Activated T-helper 1 cell treated with Interleukin-2 at 50 U/mL for 16 hours (primary cell): ENCODE measurements around the gene VENTX.
"Not testable (repeated sequence)": the region's sequence is repeated elsewhere in the genome, so short reads cannot be mapped to it uniquely, and the experiment has no call there.

Experiments used
- DNase-seq: peaks from one replicate; pipeline ENCODE4 v3.0.0-alpha.2; 2020; ENCODE audit warnings: low read depth

The VENTX gene

DNA sequence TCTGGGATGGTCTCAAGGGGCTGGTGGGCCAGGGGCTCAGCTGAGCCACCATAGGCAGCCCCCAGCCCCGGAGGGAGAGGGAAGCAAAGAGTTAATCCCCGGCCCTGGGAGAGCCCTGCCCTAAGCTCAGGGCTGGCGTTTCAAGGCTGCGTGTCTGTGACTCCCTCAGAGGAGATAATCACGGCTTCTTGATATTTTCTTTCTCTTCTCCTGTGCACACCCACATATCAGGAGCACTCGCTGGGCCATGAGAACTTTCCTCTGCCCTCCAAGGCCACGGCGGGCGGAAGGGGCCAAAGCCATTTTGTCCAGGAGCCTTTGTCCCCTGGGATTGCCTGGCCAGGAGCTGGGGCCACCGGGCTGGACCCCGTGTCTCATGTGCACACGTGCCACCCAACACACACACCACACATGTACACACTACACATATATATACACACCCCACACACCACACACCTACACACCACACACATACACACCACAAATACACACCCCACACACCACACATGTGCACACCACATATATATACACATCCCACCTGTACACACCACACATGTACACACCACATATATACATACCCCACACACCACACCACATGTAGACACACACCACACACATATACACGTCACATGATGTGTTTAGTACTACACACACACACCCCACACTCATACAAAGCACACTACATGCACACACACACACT, 16.9 kb downstream of the VENTX start:
- no peak for DNase-seq

DNA sequence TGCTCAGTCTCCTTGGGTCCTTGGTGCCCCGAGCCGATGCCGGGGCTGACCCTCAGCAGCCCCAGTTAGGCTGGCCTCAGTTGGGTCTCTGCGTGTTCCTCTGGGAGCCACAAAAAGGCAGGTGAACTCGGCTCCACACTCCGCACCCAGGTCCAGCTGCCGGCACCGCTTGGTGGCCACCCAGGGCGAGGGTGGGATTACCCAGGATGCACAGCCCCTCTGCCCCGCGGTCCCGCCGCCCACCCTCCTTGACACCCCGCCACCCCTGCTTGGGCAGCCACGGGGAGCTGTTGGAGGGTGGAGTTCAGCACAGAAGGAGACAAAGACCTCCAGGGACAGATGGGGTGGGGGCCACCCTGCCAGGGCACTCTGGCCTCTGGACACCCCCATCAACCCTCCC, 17.7 kb downstream of the VENTX start:
- DNase-seq: no peak

DNA sequence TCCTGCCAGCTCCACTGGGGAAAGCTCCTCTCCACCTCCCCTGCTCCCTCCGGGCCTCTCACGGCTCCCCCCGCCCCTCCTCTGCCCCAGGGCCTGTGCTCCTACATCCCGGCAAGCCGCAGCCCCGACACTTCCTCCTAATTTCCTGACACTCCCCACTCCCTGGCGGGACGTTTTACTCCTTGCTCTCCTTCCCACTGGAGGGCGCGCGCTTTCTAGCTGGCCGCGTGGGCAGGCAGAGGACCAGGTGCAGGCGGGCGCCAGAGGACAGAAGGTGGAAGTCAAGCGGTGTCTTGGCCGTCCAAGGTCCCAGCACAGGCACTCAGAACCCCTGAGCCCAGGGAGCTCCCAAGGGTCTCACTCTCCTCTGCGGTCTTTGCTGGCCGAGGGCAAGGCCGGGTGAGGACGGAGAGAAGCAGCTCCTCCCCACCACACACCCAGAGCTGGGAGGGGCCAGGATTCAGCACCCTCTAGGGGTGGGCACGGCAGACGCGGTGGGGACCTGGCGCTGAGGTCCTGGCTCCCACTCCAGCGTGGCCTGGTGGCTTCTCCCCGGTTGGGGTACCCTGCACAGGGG, 19.9 kb downstream of the VENTX start:
- DNase-seq: no peak

DNA sequence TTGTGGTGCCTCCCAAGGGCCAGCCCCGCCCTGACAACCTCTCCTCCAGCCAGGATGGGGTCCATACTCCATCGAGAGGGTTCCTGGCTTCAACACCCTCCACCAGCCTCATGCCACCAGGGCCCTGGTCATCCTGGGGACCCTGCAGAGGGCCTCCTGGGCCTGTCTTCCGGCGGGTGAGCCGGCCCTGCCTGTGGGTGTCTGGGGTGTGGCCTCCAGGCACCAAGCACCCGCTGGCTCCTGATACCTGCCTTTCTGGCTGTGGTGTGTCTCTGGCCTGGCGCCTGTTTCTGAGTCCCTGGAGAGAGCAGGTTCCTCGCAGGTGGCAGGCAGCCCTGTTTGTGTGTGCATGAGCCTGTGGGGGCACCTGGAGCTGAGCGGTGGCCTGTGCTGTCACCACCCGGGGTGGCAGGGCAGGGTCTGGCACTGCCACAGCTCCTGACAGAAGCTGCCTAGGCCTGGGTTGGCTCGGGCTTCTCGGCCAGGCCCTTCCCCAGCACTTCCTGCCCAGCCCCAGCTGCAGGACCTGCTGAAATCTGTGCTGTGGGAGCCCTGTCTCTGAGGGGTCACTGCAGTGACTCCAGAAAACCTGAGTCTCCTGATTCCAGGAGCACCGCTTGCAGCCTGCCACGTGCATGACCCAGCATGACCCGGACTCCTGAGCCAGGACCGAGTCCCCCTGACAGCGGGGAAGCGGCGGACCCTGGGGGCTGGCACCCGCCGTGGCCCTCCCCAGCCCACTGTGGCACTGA, 20.6 kb downstream of the VENTX start:
- DNase-seq: no peak

DNA sequence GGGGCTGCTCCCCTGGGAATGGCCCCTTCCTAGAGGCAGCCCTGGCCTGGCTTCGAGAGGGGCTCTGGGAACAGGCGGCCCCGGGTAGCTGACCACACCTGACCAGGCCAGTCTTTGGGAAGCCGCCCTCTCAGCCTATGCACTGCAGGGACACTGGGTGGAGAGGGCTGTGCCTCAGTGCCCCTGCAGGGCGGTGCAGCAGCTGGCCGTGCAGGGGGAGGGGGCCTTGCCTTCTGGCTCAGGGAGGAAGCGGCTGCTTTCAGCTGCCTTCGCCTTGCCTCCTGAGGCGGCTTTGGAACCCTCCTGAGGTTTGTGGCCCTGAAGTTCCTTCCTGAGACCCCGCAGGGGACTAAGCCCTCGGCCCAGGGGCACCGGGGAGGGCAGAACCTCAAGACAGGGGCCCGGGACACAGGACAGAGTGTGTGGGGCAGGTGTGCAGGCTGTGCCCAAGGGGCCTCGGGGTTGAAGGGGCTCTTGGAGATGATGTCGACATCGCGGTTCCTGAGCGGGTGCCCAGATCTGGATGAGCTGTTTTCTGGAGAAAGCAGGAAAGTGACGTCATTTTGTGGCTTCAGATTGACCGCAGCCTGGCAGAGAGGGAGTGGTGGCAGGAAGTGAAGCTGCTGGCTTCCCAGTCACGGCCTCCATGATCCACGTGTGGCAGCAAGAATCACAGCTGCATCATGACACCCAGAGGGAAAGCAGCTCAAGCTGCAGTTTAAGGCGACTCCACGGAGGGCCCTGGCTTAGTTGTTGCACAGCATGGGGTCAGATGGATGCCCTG, 21.4 kb downstream of the VENTX start:
- DNase-seq: peak; percentile 72

DNA sequence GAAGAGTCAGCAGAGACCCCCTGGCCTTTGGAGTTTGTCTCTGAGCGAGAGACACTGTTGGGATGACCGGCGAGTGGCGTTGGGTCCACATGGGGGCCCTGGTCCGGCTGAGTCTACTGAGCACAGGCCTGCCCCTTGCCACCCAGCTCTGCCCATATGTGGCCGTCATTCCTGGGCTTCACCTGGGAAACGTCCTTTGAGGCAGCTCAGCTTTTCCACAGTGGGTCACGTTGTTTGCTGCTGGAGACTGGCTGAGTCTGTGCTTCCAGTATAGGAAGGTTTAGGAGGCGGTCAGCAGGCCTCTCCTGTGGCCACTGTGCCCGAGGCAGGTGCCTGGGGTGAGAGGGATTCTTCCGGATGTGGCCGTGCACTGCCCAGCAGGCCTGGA, 21.9 kb downstream of the VENTX start:
- DNase-seq: no peak

DNA sequence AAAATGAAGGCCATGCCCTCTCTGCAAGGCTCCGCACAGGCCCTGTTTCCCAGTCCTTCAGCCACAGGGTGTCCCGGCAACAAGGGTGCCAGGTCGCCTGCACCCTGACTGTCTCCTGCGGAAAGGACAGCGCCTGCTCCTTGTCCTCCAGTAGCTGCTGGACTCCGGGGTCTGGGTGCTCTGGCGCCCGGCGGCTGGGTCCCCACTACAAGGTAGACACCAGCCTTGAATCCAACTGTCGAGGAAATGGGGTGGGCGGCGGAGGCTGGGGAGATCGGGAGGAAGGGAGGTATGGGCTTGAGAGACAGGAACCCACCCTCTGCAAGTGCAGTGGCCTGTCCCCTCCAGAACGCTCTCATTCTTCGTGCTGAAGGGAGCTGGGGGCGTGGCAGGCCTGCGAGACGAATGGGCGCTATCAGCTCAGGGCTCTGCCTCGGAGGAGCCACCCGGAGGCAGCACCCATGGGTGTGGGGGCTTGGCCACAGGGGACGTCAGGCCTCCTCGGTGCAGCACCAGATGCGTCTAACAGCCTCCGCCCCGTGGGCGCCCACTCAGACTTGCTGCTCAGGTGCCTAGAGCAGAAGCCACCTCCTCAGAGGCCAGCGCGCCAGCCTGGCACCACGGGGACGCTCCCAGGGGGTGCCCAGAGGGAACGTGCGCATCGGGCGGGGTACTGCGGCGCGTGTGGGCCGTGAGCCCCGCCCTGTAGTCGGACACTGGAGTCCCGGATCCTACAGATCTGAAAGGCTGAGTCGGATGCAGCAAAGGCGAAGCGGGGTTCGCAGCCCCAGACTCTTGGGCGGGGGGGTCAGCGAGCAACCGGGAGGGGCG, 23.5 kb downstream of the VENTX start:
- peak; percentile 33 for DNase-seq

DNA sequence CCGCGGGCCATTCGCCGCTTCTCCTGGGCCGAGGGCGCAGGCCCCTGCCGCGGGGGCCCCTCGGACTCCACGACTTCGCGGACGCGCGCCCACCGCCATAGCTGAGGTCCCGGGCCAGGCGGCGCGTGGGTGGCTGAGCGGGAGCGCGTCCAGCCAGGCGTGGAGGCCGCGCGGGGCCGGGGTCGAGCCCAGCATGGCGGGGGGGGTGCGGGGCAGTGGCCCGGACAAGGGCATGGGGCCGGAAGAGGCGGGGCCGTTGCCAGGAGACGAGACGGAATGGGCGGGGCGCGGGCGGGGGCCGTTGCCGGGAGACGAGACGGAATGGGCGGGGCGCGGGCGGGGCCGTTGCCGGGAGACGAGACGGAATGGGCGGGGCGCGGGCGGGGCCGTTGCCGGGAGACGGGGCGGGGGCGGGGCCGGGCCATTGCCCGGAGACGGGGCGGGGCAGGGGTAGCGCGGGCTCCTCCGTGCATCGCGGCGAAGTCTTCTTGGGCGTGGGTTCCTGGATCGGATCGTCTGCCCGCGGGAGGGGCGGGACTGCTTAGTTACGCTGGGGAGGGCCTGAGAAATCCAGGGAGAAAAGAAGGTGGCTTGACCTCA, 24.2 kb downstream of the VENTX start:
- peak; percentile 81 for DNase-seq

DNA sequence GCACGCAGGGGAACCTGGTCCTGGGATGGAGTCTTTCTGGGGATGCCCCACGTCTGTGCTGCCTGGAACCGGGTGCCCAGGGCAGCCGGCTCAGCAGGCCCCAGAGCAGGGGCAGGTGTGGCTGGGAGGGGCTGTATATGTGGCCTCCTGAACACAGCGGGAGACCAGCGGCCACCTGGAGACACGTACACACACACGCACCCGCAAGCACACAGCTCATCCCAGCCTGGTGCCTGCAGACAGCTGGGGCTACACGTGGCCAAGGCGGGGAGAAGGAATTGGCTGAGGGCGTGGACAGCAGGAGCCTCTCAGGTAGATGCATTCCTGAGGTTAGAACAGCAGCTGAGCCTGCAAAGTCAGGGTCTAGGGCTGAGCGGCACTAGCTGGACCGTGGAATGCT, 25.0 kb downstream of the VENTX start:
- DNase-seq: no peak

DNA sequence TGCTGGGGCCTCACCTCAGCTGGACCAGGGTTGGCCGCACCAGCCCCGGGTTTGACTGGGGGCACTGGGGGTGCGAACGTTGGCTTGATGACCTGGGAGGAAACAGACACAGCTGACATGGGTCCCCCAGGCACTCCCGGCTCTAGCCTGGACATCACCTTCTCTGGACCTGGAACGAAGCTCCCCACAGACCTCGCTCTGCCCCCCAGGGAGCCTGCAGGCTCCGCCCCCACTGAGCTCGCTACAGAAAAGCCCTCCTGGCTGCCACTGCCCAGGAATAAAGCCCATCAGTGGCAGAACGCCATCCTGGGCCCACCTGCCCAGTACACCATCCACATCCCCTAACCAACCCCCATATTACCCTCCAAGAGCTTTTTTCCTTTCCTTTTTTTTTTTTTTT, 26.0 kb downstream of the VENTX start:
- DNase-seq: no peak

DNA sequence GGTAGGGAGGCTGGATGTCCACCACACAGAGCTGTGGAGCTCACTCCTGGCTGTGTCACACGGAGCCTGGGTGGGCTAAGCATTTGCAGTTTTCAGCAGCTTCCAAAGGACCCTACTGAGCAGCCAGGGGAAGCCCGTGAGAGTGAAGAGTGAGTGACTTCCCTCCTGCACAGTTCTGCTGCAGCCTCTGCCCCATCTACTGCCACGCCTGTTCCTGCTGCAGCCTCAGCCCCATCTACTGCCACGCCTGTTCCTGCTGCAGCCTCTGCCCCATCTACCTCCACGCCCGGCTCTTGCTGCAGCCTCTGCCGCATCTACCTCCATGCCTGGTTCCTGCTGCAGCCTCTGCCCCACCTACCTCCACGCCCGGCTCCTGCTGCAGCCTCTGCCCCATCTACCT, 26.8 kb downstream of the VENTX start:
- no peak for DNase-seq

DNA sequence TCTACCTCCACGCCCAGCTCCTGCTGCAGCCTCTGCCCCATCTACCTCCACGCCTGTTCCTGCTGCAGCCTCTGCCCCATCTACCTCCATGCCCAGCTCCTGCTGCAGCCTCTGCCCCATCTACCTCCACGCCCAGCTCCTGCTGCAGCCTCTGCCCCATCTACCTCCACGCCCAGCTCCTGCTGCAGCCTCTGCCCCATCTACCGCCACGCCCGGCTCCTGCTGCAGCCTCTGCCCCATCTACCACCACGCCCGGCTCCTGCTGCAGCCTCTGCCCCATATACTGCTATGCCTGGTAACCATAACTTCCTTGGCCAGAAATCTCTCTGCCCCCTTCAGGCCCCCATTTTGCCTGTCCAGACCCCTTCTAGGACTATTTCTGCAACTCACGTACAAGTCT, 27.4 kb downstream of the VENTX start:
- DNase-seq: not testable (repeated sequence)

DNA sequence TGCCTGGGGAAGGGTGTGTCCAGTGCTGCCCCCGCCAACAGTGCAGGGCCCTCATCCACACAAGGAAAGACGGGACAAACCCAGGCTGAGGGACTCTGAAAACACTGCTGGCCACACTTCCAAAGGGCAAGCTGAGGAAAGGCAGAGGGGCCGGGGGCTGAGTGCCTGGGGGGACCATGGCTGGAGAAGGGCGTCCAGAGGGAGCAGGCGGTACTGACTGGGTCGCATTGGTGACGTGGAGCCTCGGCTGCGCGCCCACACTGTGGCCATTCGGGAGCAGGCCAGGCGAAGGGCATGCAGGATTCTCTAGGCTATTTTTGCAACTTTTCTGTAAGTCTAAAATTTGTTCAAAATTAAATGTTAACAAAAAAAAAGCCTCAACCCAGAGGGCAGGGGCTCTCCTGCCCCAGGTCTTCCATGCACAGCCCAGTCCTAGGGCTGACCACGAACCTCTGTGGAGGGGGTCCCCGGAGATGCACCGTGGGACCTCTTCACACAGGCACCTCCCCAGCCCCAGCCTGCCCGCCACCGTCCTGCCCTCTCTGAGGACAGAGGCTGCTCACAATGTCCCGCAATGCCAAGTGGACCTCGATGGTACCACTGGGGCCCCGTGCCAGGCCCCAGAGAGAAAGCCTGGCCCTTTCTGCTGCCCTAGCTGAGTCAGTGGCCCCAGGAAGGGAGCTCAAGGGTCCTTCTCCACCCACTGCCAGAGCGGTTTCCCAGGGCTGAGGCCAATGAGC, 28.6 kb downstream of the VENTX start:
- no peak for DNase-seq

DNA sequence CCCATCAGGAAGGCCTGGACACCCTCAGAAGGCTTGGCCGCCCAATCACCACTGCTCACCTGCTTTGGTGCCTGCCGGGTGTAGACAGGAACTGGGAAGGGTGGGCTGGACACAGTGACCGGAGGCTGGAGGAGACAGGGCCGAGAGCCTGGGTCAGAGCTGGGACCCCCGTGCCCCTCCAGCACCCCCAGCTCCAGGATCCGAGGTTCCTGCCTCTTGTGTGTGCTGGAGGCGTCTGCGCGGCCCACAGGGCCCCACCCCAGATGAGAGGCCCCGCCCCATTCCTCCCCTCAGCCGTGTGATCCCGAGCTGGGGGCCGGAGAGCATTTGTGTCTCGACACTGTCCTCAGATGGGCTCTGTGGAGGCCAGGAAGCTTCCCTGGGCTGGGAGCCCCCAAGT, 29.6 kb downstream of the VENTX start:
- DNase-seq: no peak

DNA sequence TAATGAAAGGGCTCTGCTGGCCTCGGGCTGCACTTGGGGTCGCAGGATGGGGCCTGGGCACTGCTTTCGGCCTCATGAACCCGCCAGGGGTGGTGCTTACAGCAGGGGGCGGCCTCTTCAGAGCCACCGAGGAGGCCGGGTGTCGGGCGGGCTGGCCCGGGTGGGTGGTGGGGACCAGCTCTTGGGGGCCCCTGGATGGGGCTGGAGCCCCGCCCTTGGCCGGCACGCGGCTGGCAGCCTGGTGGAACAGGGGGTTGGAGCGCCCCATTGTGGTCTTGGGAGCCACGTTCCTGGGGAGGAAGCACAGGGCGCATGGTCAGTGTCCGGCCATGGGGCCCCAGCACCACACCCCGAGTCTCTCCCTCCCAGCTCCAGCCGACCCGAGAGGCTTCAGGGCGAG, 30.2 kb downstream of the VENTX start:
- no peak for DNase-seq

DNA sequence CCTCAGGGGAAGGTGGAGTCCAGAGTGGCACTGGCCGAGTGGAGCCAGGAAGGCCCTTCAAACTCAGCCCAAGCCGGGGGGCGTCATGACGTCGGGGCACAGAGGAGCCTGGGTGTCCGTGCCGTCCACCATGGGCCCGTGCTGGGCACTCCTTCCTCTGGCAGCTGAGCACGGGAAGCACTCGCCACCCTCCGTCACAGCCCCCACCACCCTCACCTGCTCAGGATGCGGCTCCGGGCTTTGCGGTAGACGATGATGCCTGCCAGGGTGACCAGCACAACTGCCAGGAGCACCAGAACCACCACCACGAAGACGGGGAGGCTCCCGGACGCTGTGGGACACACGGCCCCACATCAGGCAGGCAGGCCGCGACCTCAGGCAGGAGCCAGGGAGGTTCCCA, 30.9 kb downstream of the VENTX start:
- DNase-seq: no peak

DNA sequence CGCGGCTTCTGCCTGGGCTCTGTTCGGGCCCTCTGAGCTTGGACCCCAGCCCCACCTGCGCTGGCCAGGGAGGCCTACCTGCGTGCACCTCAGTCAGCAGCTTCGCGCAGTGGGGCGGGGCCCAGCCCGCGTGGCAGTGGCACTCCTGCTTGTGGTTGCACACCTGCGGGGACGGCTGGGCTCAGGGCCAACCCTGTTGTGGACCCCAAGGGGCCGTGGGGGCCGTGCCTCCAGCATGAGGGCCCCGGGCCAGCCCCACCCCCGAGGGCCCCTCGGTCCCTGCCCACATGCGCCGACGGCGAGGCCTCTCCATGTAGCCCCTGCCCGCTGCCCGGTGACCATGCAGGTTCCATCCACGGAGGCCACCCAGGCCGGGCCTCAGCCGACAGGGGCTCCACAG, 31.7 kb downstream of the VENTX start:
- DNase-seq: no peak

DNA sequence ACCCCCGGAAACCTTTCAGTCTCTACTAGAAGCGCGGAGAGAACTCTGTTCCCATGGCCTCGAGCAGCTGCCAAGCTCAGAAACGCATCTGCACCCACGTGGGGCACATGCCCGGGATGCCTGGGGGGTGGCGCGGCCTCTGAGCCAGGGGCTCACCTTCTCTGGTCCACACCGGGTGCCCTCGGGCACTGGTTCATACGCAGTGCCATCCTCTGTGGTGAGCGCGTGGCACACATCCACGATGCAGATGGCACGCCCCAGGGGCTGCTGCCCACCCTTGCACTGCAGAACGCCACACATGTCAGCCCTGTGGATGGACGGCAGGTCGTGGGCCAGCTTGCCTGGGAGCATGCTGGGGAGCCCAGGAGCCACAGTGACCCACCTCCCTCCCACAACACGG, 32.5 kb downstream of the VENTX start:
- no peak for DNase-seq

DNA sequence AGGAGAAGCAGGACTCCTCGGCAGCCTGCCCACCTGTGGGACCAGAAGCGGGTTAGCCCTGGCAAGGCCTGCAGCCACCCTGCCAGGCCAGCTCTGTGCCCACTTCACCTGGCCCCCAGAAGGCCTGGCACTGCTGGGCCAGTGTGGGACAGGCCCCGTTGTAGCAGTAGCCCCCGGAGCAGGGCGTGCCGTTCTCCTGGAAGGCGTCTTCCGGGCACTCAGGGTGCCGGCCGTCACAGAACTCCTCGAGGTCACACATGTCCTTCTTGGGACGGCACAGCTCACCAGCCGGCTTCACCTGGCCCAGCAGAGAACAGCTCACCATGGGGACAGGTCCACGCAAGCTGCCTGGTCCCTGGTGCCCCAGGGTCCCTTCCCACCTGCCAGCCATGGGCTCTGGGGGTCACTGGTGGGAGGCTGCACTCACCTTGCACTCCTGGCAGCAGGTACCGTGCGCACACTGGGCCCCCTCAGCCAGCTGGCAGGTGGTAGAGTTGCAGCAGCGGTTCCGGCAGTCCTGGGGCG, 33.2 kb downstream of the VENTX start:
- no peak for DNase-seq

DNA sequence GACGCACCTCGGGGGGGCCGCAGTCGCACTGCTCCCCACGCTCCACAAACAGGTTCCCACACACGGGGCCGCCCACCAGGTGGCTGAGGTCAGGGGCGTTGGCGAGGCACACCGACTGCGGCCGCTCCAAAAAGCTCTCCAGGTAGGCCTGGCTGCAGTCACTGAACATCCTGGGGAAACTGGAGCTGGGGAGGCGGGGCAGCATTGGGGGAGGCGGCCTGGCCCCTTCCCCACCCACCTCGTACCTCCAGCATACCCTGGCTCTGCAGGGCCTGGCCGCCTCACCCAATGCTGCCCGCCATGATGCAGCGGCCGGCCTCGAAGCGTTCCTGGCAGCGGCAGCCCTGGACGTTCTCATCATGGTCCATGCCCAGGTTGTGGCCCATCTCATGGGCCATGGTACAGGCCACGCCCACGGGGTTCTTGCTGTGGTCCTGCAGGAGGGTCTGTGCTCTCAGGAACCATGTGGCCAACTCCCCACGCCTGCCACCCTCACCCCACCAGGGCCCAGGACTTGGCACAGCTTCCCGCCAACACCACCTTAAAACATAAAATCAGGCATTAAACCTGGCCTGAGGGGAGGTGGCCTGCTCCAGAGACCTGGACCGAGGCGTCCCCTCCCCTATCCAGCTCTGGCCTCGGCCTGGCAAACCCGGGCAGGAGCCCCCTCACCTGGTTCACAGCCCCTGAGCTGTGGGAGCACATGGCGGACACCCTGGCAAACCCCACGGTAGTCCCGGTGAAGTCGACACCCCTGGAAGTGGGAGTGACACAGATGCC, 34.1 kb downstream of the VENTX start:
- no peak for DNase-seq
